ENCODE measurements around the gene DIAPH2. TPM values are rescaled to one million over a fixed set of nuclear protein-coding genes. Genes with fewer than 3 reads are reported as not detected.

Gene DIAPH2
- total and polyA plus RNA-seq, 9 of the 15 experiments (the other 6 are each of a cell fraction or from before 2014, with no cell fraction given) = 0.01 to 0.18 (median 0.07) TPM; not detected in 1

DNA sequence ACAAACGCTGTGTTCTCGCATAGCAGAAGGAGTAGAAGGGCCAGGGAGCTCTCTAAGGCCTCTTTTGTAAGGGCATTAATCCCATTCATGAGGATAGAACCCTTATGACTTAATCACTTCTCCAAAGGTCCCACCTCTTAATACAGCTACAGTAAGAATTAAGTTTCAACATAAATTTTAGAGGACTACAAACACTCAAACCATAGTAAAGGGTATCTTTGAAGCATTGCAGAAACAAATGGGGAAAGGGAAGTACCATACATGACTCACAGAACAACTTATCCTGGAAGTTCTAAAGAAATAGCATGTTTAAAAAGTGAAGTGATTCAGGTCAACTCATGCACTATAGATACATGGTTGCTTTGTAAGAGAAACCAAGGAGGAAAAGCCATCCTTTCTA is 879.9 kb downstream of the DIAPH2 start:
- intact Hi-C loops (cut with micrococcal nuclease) (no loop called here), in situ Hi-C loops (cut with MboI) (no loop called here)
- ATAC-seq (no peak), FAIRE-seq (no peak), DNase-seq (ENCODE audit: extremely low read depth in 1 of 4, low spot score in 3 of 4) (no peak)
- Histone ChIP-seq H3K4me2 (ENCODE audit: insufficient read depth, low read length) (no peak overlapping the region), H4K20me1 (replicated peaks; ENCODE audit: control insufficient read depth, insufficient read depth, low read length) (no peaks in the 10 kb centered on the region), H3K9ac (ENCODE audit: insufficient read depth in 1 of 2, low read depth in 2 of 2, low read length in 2 of 2) (no peak overlapping the region), H3K9me3 (replicated peaks; ENCODE audit: control insufficient read depth, insufficient read depth, low read depth, low read length) (no peaks in the 10 kb centered on the region), H3K79me2 (ENCODE audit: control insufficient read depth, insufficient read depth, low read length) (no peaks in the 10 kb centered on the region), H3K4me3 (no peak overlapping the region), H3K4me1 (replicated peaks in 1 of 2; ENCODE audit: control insufficient read depth in 2 of 2, insufficient read depth in 2 of 2, low read length in 2 of 2) (no peaks in the 10 kb centered on the region), H3K9me1 (ENCODE audit: control insufficient read depth, insufficient read depth, low read length) (no peaks in the 10 kb centered on the region), H3K36me3 (ENCODE audit: control insufficient read depth, insufficient read depth, low read length) (no peaks in the 10 kb centered on the region), H3K27ac (ENCODE audit: extremely low read depth, low read depth, low read length) (no peak overlapping the region), H3K27me3 (ENCODE audit: control insufficient read depth in 2 of 2, insufficient read depth in 2 of 2, low read length in 2 of 2) (no peaks in the 10 kb centered on the region), H2AFZ (ENCODE audit: low read depth, low read length) (no peak overlapping the region)
- ChIA-PET POLR2A (no interaction called here), CTCF (ENCODE audit: low intra/inter-chr PET ratio) (no interaction called here)
- BruUV-seq (replicated peaks) = no TSS peak
- 0% methylated on average over 2 of the region's 2 CpGs for WGBS (ENCODE audit: insufficient coverage, low coverage, missing lambda C conversion rate)
- no peak for TF ChIP-seq HOXB6 (CRISPR knock-in tag; IDR thresholded peaks at IDR 0.05; ENCODE audit: borderline replicate concordance)
- TF ChIP-seq ELF1 (tag; IDR thresholded peaks at IDR 0.05) = no peak
- TF ChIP-seq FOXM1 (IDR thresholded peaks at IDR 0.05; ENCODE audit: low read depth) = no peak
- TF ChIP-seq FOXM1 (CRISPR knock-in tag; IDR thresholded peaks at IDR 0.05; ENCODE audit: low read depth) = no peak
- TF ChIP-seq RHOXF2B (CRISPR knock-in tag; conservative IDR thresholded peaks at IDR 0.05) = no peak
- no peak for TF ChIP-seq MTA3 (IDR thresholded peaks at IDR 0.05; ENCODE audit: borderline replicate concordance)
- TF ChIP-seq POLR2AphosphoS5 (IDR thresholded peaks at IDR 0.05; ENCODE audit: control insufficient read depth, insufficient read depth, low read depth, low read length) = no peak
- TF ChIP-seq, protein P1, sequence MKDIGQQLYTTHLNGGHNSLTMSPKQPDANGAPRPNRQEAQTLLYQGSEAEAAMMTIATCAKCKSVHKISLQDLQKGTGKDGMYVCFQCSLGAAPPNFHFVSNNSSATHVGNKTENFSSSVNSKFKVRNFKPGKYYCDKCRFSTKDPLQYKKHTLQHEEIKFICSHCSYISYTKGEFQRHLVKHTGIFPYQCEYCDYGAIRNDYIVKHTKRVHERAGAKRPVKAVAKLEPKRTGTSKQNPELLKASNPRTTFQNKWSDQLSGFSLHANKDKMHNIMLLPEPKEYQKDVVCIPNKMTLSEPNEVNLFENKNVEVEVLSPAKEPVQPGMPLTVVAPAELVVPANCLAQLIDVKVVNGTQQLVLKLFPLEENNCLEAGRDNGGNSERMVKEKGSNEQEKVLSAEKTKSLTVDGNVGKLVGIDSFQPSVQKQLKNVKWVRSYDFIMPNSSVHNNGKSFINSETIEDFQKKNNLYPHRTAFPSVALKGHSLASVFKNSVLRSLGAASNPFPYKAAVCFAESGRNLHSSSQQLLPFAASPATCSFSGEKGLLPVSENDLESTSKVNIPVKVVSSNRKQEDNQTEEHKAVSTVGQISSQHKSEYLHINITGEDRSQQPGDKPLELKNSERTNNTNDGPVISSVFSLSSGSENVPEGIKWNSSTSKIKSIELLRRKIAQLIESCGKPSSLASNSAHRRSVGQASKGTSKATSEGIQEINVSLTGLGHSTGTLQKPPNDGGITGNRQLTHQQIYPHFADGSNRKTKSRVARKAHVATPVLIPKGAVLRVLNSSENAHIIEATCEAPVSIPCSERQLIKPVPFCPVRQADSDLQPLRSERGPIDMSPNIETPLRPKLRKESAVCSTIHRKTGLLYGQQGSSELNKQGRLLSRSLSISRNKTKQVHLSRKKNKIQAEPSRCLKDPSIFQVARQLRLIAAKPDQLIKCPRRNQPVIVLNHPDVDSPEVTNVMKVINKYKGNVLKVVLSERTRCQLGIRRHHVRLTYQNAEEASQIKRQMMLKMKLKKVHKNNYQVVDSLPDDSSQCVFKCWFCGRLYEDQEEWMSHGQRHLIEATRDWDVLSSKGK (CRISPR knock-in tag; IDR thresholded peaks at IDR 0.05) = no peak
- no peak for TF ChIP-seq DNMT1 (IDR thresholded peaks at IDR 0.05)
- no peak for TF ChIP-seq ZZZ3 (IDR thresholded peaks at IDR 0.05)
- no peak for TF ChIP-seq SMAD1 (IDR thresholded peaks at IDR 0.05; ENCODE audit: low read depth, low read length, partially characterized antibody)
- no peak for TF ChIP-seq DIDO1 (tag; IDR thresholded peaks at IDR 0.05; ENCODE audit: low read depth)
- no peak for TF ChIP-seq ZC3H4 (CRISPR knock-in tag; IDR thresholded peaks at IDR 0.05; ENCODE audit: borderline replicate concordance)
- TF ChIP-seq, protein P2, sequence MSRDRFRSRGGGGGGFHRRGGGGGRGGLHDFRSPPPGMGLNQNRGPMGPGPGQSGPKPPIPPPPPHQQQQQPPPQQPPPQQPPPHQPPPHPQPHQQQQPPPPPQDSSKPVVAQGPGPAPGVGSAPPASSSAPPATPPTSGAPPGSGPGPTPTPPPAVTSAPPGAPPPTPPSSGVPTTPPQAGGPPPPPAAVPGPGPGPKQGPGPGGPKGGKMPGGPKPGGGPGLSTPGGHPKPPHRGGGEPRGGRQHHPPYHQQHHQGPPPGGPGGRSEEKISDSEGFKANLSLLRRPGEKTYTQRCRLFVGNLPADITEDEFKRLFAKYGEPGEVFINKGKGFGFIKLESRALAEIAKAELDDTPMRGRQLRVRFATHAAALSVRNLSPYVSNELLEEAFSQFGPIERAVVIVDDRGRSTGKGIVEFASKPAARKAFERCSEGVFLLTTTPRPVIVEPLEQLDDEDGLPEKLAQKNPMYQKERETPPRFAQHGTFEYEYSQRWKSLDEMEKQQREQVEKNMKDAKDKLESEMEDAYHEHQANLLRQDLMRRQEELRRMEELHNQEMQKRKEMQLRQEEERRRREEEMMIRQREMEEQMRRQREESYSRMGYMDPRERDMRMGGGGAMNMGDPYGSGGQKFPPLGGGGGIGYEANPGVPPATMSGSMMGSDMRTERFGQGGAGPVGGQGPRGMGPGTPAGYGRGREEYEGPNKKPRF (IDR thresholded peaks at IDR 0.05; ENCODE audit: low read depth, low read length) = no peak
- TF ChIP-seq, protein P3, sequence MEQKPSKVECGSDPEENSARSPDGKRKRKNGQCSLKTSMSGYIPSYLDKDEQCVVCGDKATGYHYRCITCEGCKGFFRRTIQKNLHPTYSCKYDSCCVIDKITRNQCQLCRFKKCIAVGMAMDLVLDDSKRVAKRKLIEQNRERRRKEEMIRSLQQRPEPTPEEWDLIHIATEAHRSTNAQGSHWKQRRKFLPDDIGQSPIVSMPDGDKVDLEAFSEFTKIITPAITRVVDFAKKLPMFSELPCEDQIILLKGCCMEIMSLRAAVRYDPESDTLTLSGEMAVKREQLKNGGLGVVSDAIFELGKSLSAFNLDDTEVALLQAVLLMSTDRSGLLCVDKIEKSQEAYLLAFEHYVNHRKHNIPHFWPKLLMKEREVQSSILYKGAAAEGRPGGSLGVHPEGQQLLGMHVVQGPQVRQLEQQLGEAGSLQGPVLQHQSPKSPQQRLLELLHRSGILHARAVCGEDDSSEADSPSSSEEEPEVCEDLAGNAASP (IDR thresholded peaks at IDR 0.05) = no peak
- TF ChIP-seq SAFB2 (IDR thresholded peaks at IDR 0.05; ENCODE audit: borderline replicate concordance, low read depth, low read length, severe bottlenecking) = no peak
